ENCODE measurements around the gene CSNK2A3.

The CSNK2A3 gene

GRCh38 chr11:11380340-11380739, 27.3 kb upstream of the CSNK2A3 start:
- TF ChIP-seq, protein P1, sequence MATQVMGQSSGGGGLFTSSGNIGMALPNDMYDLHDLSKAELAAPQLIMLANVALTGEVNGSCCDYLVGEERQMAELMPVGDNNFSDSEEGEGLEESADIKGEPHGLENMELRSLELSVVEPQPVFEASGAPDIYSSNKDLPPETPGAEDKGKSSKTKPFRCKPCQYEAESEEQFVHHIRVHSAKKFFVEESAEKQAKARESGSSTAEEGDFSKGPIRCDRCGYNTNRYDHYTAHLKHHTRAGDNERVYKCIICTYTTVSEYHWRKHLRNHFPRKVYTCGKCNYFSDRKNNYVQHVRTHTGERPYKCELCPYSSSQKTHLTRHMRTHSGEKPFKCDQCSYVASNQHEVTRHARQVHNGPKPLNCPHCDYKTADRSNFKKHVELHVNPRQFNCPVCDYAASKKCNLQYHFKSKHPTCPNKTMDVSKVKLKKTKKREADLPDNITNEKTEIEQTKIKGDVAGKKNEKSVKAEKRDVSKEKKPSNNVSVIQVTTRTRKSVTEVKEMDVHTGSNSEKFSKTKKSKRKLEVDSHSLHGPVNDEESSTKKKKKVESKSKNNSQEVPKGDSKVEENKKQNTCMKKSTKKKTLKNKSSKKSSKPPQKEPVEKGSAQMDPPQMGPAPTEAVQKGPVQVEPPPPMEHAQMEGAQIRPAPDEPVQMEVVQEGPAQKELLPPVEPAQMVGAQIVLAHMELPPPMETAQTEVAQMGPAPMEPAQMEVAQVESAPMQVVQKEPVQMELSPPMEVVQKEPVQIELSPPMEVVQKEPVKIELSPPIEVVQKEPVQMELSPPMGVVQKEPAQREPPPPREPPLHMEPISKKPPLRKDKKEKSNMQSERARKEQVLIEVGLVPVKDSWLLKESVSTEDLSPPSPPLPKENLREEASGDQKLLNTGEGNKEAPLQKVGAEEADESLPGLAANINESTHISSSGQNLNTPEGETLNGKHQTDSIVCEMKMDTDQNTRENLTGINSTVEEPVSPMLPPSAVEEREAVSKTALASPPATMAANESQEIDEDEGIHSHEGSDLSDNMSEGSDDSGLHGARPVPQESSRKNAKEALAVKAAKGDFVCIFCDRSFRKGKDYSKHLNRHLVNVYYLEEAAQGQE (IDR thresholded peaks at IDR 0.05; ENCODE audit: insufficient read depth in 1 of 2, low read depth in 2 of 2, low read length in 2 of 2), result no peak
- TF ChIP-seq TAF1 (IDR thresholded peaks at IDR 0.05; ENCODE audit: borderline replicate concordance, insufficient read depth, low read length), result no peak
- TF ChIP-seq FOXP2 (optimal IDR thresholded peaks at IDR 0.05; ENCODE audit: borderline replicate concordance, extremely low read depth, extremely low read length, insufficient read depth), result no peak
- no peak for TF ChIP-seq POLR2AphosphoS5 (IDR thresholded peaks at IDR 0.05; ENCODE audit: low read depth, low read length)
- no peak for TF ChIP-seq SIN3A (IDR thresholded peaks at IDR 0.05; ENCODE audit: borderline replicate concordance, insufficient read depth, low read length)

DNA sequence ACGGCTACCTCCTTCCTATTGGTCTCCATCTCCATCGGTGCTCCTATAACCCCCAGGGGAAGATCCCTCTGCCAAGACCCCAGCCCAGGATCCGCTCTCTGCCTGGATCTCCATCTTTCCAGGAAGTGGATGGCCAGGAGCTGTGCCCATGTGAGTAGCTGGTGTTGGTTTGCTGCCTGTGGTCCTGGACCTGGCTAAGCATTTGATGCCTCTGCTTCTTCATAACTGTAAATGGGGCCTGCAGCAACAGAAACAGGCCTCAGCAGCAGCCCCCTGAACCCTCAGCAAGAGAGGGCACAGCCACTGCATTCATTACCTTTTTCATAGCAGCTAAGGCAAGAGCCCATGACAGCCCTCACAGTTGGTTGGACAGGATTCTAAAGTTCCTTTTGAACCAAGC, 26.6 kb upstream of the CSNK2A3 start:
- TF ChIP-seq TAF1 (IDR thresholded peaks at IDR 0.05; ENCODE audit: borderline replicate concordance, insufficient read depth, low read length) (no peak), FOXP2 (optimal IDR thresholded peaks at IDR 0.05; ENCODE audit: borderline replicate concordance, extremely low read depth, extremely low read length, insufficient read depth) (no peak), SIN3A (IDR thresholded peaks at IDR 0.05; ENCODE audit: borderline replicate concordance, insufficient read depth, low read length) (no peak)

DNA sequence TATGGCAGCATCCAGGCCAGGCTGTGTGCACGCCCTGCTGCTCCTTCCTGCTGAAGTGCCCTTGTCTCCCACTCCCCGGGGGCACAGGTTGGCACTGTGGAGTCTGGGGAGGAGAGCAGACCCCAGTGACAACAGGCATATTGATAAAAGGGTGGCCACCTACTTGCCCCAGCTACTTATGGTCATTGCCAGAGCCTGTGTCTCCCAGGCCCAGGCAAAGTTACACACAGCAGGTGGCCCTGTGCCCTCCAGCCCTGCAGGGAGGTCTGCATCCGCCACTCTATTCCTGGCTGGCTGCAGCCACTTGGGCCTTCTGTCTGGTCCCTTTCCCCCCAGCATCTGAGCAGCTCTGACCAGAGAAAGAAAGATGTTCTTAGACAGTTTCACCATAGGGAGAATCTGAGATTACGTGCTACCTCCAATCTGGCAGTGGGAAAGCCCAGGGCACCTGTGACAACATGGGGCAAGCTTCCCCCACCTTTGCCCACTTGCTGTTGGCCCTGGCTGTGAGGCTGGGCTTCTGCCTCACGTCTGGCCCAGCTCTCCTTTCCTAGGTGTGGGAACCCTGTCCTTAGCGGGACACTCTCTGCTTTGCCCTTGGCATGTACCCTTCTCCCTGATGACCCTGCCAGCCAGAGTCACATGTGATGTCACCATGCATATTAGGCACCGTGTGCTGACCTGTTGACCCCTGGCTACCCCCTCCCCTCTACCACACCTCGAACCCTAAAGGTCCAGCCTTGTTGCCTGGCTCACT, 25.3 kb upstream of the CSNK2A3 start:
- TF ChIP-seq POLR2AphosphoS5 (IDR thresholded peaks at IDR 0.05; ENCODE audit: low read depth, low read length) (no peak), SIN3A (IDR thresholded peaks at IDR 0.05; ENCODE audit: borderline replicate concordance, insufficient read depth, low read length) (no peak), TAF1 (IDR thresholded peaks at IDR 0.05; ENCODE audit: borderline replicate concordance, insufficient read depth, low read length) (no peak)

- TF ChIP-seq FOXP2 (optimal IDR thresholded peaks at IDR 0.05; ENCODE audit: borderline replicate concordance, extremely low read depth, extremely low read length, insufficient read depth) (no peak), POLR2AphosphoS5 (IDR thresholded peaks at IDR 0.05; ENCODE audit: low read depth, low read length) (no peak), TAF1 (IDR thresholded peaks at IDR 0.05; ENCODE audit: borderline replicate concordance, insufficient read depth, low read length) (no peak), SIN3A (IDR thresholded peaks at IDR 0.05; ENCODE audit: borderline replicate concordance, insufficient read depth, low read length) (no peak)
- TF ChIP-seq, protein P1 (IDR thresholded peaks at IDR 0.05; ENCODE audit: insufficient read depth in 1 of 2, low read depth in 2 of 2, low read length in 2 of 2), result no peak
Measured at GRCh38 chr11:11374358-11375148, 21.5 kb upstream of the CSNK2A3 start.

DNA sequence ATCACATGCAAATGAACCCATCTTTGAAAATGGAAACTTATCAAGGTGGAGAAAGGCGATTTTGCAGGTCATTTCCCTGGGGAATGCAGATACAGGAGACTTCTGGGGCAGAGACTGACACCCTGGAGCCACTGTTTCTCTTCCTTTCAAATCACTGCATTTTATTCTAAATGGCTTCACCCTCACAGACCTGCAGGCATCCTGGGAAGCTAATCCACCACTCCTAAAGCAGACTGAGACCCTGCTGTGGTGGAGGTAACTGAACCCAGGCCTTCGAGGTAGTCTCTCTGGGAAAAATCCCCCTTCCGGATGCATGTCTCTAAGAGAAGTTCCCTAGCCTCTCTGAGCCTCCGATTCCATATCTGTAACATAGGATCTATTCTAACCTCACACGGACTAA, 20.9 kb upstream of the CSNK2A3 start:
- TF ChIP-seq, protein P1 (IDR thresholded peaks at IDR 0.05; ENCODE audit: insufficient read depth in 1 of 2, low read depth in 2 of 2, low read length in 2 of 2), result no peak
- TF ChIP-seq POLR2AphosphoS5 (IDR thresholded peaks at IDR 0.05; ENCODE audit: low read depth, low read length) (no peak), SIN3A (IDR thresholded peaks at IDR 0.05; ENCODE audit: borderline replicate concordance, insufficient read depth, low read length) (no peak), TAF1 (IDR thresholded peaks at IDR 0.05; ENCODE audit: borderline replicate concordance, insufficient read depth, low read length) (no peak), FOXP2 (optimal IDR thresholded peaks at IDR 0.05; ENCODE audit: borderline replicate concordance, extremely low read depth, extremely low read length, insufficient read depth) (no peak)
